Measurements from ENCODE around the gene SLC35G1.

The SLC35G1 gene

DNA sequence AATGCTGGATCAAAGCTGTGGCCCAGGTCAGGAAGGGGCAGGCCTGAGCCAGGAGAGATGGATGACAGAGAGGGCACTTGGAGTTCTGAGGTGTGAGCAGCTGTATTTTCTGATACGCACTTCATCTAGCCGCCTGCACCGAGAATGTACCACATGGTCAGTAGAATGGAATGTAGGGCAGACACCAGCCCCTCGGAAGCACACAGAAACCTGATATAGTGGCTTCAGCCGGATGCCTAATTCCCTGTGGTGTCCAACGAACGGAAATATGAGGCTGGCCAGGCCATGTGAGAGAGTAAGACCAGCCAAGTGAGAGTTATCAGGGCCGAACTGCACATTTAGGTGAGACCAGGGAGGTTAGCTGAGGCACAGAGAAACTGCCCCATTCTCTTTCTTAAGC is 53.3 kb downstream of the SLC35G1 start:
- no peak overlapping the region for H3K4me3 ChIP-seq (ENCODE audit: low read depth, low read length)
- TF ChIP-seq, protein P1, sequence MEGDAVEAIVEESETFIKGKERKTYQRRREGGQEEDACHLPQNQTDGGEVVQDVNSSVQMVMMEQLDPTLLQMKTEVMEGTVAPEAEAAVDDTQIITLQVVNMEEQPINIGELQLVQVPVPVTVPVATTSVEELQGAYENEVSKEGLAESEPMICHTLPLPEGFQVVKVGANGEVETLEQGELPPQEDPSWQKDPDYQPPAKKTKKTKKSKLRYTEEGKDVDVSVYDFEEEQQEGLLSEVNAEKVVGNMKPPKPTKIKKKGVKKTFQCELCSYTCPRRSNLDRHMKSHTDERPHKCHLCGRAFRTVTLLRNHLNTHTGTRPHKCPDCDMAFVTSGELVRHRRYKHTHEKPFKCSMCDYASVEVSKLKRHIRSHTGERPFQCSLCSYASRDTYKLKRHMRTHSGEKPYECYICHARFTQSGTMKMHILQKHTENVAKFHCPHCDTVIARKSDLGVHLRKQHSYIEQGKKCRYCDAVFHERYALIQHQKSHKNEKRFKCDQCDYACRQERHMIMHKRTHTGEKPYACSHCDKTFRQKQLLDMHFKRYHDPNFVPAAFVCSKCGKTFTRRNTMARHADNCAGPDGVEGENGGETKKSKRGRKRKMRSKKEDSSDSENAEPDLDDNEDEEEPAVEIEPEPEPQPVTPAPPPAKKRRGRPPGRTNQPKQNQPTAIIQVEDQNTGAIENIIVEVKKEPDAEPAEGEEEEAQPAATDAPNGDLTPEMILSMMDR (IDR thresholded peaks at IDR 0.05; ENCODE audit: control insufficient read depth, extremely low read depth, insufficient read depth): no peak
- no peak for DNase-seq (ENCODE audit: low read depth)

DNA sequence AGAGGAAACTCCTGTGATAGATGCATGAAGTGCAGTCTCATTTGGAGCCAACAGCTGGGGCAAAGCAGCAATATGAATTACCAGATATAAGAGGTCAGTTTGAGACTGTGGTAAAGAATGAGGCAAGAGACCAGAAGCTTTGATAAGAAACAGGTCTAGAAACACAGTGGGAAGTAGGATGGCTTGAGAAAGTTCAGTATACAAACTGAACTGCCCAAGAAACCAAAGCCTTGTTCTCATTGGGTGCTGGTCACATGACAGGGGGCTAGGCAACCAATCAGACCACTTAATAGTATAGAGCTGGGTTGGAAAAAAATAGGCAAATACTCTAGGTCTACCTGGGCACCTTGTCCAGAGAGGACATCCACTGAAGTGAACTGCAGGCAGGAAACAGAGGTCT is 53.7 kb downstream of the SLC35G1 start:
- TF ChIP-seq, protein P1 (IDR thresholded peaks at IDR 0.05; ENCODE audit: control insufficient read depth, extremely low read depth, insufficient read depth): no peak
- no peak overlapping the region for H3K4me3 ChIP-seq (ENCODE audit: low read depth, low read length)
- DNase-seq (ENCODE audit: low read depth): no peak

GRCh38 chr10:93951905-93952304 is 58.1 kb downstream of the SLC35G1 start:
- no peak overlapping the region for H3K4me3 ChIP-seq (ENCODE audit: low read depth, low read length)
- DNase-seq (ENCODE audit: low read depth): no peak
- TF ChIP-seq, protein P1 (IDR thresholded peaks at IDR 0.05; ENCODE audit: control insufficient read depth, extremely low read depth, insufficient read depth): no peak
